ENCODE results near the gene C16orf46.

DNA sequence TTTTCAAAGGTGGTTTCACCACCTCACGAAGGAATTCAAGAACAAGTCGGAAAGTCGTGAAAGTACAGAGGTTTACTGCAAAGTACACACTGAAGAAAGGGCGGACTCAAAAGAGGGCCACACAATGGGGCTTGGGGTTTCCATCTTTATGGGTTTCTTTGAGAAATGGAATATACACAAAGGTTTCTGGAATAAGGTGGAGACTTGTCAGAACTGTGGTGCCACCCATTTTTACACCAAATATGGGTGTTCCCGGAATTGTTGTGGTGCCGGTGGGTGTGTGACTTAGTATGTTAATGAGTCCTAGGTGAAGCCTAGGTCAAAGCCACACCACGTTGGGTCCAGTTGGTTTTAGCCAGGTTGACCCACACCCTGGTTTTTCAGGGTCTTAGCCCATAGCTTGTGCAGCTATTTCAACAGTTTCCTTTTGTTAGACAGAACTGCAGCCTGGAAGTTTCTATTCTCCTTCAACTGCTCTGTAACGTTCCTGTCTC is 19.7 kb upstream of the C16orf46 start:
- TF ChIP-seq, protein P1, sequence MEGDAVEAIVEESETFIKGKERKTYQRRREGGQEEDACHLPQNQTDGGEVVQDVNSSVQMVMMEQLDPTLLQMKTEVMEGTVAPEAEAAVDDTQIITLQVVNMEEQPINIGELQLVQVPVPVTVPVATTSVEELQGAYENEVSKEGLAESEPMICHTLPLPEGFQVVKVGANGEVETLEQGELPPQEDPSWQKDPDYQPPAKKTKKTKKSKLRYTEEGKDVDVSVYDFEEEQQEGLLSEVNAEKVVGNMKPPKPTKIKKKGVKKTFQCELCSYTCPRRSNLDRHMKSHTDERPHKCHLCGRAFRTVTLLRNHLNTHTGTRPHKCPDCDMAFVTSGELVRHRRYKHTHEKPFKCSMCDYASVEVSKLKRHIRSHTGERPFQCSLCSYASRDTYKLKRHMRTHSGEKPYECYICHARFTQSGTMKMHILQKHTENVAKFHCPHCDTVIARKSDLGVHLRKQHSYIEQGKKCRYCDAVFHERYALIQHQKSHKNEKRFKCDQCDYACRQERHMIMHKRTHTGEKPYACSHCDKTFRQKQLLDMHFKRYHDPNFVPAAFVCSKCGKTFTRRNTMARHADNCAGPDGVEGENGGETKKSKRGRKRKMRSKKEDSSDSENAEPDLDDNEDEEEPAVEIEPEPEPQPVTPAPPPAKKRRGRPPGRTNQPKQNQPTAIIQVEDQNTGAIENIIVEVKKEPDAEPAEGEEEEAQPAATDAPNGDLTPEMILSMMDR (IDR thresholded peaks at IDR 0.05), result no peak
- TF ChIP-seq POLR2A (IDR thresholded peaks at IDR 0.05), result no peak

Measured in lower leg skin (tissue), 3 donors.